ENCODE measurements around the gene GPC6.

The GPC6 gene

DNA sequence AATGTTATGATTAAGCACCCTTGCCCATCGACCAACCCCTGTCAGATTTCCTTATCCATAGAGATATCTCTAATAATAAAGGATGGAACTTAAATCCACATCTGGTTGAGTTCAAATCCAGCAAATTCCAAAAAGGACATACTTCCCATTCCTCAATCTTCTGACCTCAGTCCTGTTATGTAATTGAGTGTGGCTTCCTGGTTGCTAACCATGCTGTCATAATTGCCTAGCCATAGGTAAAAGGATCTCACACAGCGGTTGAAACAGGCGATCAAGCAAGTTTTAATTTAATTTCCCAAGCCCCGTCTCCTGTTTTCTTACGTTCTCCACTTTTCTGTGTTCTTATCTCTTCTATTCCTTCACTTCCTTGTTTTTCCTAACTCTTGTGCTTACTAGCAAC, 550.3 kb downstream of the GPC6 start:
- no peak overlapping the region for H3K4me3 ChIP-seq (ENCODE audit: control insufficient read depth, low read depth, low read length)
- TF ChIP-seq, protein P1, sequence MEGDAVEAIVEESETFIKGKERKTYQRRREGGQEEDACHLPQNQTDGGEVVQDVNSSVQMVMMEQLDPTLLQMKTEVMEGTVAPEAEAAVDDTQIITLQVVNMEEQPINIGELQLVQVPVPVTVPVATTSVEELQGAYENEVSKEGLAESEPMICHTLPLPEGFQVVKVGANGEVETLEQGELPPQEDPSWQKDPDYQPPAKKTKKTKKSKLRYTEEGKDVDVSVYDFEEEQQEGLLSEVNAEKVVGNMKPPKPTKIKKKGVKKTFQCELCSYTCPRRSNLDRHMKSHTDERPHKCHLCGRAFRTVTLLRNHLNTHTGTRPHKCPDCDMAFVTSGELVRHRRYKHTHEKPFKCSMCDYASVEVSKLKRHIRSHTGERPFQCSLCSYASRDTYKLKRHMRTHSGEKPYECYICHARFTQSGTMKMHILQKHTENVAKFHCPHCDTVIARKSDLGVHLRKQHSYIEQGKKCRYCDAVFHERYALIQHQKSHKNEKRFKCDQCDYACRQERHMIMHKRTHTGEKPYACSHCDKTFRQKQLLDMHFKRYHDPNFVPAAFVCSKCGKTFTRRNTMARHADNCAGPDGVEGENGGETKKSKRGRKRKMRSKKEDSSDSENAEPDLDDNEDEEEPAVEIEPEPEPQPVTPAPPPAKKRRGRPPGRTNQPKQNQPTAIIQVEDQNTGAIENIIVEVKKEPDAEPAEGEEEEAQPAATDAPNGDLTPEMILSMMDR (IDR thresholded peaks at IDR 0.05; ENCODE audit: control insufficient read depth, insufficient read depth, low read depth, low read length, missing control alignments) = no peak
- DNase-seq (ENCODE audit: low read depth) = peak; percentile 18

DNA sequence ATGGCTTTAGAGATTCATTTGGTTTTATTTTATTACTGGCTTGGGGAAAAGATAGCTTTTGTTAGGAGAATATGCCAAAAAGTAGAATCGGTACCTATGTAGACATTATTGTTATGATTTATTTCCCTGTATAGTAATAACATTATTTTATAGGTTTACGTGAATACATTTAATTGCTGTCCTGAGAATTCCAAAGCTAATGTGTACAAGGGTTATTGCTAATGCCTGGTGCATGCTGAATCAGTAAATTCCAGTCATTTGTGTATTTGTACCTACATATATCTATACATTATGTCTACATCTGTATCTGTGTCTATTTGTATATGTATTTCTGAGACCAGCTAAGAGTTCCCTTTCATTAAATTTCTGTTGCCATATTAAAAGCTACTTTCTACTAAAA, 550.9 kb downstream of the GPC6 start:
- DNase-seq (ENCODE audit: low read depth) = no peak
- H3K4me3 ChIP-seq (ENCODE audit: control insufficient read depth, low read depth, low read length) = no peak overlapping the region
- TF ChIP-seq, protein P1 (IDR thresholded peaks at IDR 0.05; ENCODE audit: control insufficient read depth, insufficient read depth, low read depth, low read length, missing control alignments) = no peak

DNA sequence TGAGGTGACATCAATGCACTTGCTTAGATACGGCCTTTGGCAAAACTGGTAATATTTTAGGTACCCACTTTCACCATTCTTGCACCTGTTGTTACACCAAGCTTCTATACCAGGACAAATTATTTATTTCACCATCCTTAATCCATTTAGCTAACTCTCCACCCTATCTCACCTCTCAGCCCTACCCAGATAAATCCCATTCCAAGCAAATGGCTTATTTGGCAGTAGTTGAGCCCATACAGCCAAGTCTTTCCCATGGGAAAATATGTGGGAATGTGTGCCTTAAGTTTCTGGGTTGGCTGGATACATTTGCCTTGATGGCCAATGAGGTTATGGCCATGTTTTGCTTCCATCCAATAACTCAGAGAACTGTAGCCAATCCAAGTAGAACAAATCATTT, 551.9 kb downstream of the GPC6 start:
- DNase-seq (ENCODE audit: low read depth) = no peak
- no peak overlapping the region for H3K4me3 ChIP-seq (ENCODE audit: control insufficient read depth, low read depth, low read length)
- TF ChIP-seq, protein P1 (IDR thresholded peaks at IDR 0.05; ENCODE audit: control insufficient read depth, insufficient read depth, low read depth, low read length, missing control alignments) = no peak

DNA sequence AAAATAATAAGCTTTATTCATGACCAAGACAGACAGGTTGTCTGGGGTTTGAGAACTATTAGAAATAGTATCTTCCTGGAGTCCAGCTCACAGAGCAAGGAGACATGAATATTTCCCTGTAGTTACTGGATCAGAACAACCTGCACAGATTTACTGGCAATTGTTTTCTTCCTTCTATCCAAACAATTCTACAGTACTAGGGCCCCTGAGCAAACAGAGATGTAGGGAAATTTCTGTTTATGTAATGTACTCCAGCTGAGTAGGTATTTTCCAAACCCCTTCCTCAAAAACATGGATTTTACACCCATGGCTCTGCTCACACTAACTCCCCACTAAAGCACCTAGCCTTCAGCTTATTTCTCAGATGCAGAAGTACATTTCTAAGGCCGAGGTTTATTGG, 557.6 kb downstream of the GPC6 start:
- no peak for DNase-seq (ENCODE audit: low read depth)
- TF ChIP-seq, protein P1 (IDR thresholded peaks at IDR 0.05; ENCODE audit: control insufficient read depth, insufficient read depth, low read depth, low read length, missing control alignments) = no peak
- no peak overlapping the region for H3K4me3 ChIP-seq (ENCODE audit: control insufficient read depth, low read depth, low read length)

DNA sequence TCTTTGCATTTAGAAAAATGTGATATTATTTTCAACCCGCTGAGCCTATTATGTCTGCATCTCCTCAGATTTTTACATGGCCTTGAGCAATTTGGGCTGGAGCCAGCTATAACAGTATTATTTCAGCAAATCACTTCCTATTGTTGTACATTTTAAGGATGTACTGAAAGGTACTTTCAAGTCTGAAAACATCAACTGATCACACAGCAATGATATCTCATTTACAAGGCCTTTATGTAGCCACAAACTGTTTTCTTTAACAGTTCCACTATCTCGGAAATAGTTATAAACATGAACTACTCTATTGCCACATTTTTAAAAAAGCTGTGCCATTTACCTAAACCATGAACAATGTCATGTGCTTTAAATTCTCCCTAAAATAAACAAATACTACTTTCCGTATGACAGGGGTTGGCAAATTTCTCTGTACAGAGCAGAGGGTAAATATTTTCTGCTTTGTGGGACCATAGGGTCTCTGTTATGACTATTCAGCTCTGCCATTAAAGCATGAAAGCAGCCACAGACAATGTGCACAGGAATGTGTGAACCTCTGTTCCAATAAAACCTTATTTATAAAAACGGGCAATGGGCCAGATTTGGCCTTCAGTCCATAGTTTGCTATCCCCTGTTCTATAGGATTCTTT, 560.4 kb downstream of the GPC6 start:
- no peak for DNase-seq (ENCODE audit: low read depth)
- TF ChIP-seq, protein P1 (IDR thresholded peaks at IDR 0.05; ENCODE audit: control insufficient read depth, insufficient read depth, low read depth, low read length, missing control alignments) = no peak
- H3K4me3 ChIP-seq (ENCODE audit: control insufficient read depth, low read depth, low read length) = no peak overlapping the region

DNA sequence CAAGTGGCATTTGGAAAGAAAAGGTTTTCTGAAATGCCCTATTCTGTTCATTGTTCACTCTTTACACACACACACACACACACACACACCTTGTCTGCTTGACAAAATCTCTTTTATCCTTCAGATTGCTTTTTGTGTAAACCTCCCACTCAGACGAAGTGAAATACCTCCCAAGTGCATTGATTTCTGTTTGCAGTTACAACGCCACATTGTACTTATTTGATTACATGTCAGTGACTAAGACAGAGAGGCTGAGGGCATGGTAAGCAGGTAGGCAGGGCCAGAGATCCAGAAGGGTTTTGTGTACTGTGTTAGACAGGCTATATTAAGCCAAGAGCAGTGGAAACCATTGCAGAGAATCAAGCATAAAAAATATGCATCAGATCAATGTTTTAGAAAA, 561.8 kb downstream of the GPC6 start:
- no peak overlapping the region for H3K4me3 ChIP-seq (ENCODE audit: control insufficient read depth, low read depth, low read length)
- no peak for DNase-seq (ENCODE audit: low read depth)
- TF ChIP-seq, protein P1 (IDR thresholded peaks at IDR 0.05; ENCODE audit: control insufficient read depth, insufficient read depth, low read depth, low read length, missing control alignments) = no peak
